H9 (cell line): ENCODE data around the gene JRKL. TPM values are rescaled to one million over a fixed set of nuclear protein-coding genes. Genes with fewer than 3 reads are reported as not detected.

Experiments used
- DNase-seq: peaks from one replicate; pipeline ENCODE4 v3.0.0-alpha.2; 2017
- H2AFZ ChIP-seq: one replicate; pipeline ENCODE4 v1.6.1; 2013; ENCODE audit warnings: mild to moderate bottlenecking, low read length, control low read depth, moderate library complexity
- H2AK5ac ChIP-seq: 2 replicates; pipeline ENCODE4 v1.6.1; 2013; ENCODE audit warnings: low read length, control low read depth, mixed read lengths; ENCODE audit not compliant: insufficient read length
- H2BK120ac ChIP-seq: one replicate; pipeline ENCODE4 v1.6.1; 2013; ENCODE audit warnings: low read depth, mild to moderate bottlenecking, low read length, control low read depth, inconsistent platforms; ENCODE audit not compliant: poor library complexity, severe bottlenecking
- H2BK12ac ChIP-seq: 2 replicates; pipeline ENCODE4 v1.6.1; 2013; ENCODE audit warnings: low read length, control low read depth, mixed read lengths, low read depth; ENCODE audit not compliant: insufficient read length
- H2BK15ac ChIP-seq: 2 replicates; pipeline ENCODE4 v1.6.1; 2013; ENCODE audit warnings: low read depth, low read length, control low read depth
- H2BK20ac ChIP-seq: one replicate; pipeline ENCODE4 v1.6.1; 2013; ENCODE audit warnings: low read depth, mild to moderate bottlenecking, low read length, control low read depth, inconsistent platforms; ENCODE audit not compliant: poor library complexity, severe bottlenecking
- H2BK5ac ChIP-seq: 2 replicates; pipeline ENCODE4 v1.6.1; 2013; ENCODE audit warnings: low read length, control low read depth, mixed read lengths; ENCODE audit not compliant: insufficient read length
- H3K14ac ChIP-seq: 2 replicates; pipeline ENCODE4 v1.6.1; 2013; ENCODE audit warnings: low read length, control low read depth; ENCODE audit not compliant: insufficient read depth
- H3K18ac ChIP-seq: 2 replicates; pipeline ENCODE4 v1.6.1; 2013; ENCODE audit warnings: low read depth, mild to moderate bottlenecking, mixed read lengths, low read length, control low read depth; ENCODE audit not compliant: insufficient read length
- H3K23ac ChIP-seq: 2 replicates; pipeline ENCODE4 v1.6.1; 2013; ENCODE audit warnings: low read length, control low read depth, mixed read lengths, low read depth; ENCODE audit not compliant: insufficient read length
- H3K23me2 ChIP-seq: 2 replicates; pipeline ENCODE4 v1.6.1; 2013; ENCODE audit warnings: low read depth, mild to moderate bottlenecking, mixed read lengths, low read length, control low read depth; ENCODE audit not compliant: insufficient read length, poor library complexity, severe bottlenecking
- H3K27ac ChIP-seq: 2 replicates; pipeline ENCODE4 v1.5.1; 2013; ENCODE audit warnings: low read length, control low read depth, mixed read lengths, low read depth; ENCODE audit not compliant: insufficient read length
- H3K27me3 ChIP-seq: 2 replicates; pipeline ENCODE4 v1.6.1; 2013; ENCODE audit warnings: low read length, control low read depth, inconsistent platforms; ENCODE audit not compliant: insufficient read depth
- H3K4ac ChIP-seq: 2 replicates; pipeline ENCODE4 v1.6.1; 2013; ENCODE audit warnings: low read depth, mild to moderate bottlenecking, control low read depth, inconsistent platforms, low read length, moderate library complexity
- H3K4me1 ChIP-seq: 2 replicates; pipeline ENCODE4 v1.6.1; 2013; ENCODE audit warnings: low read length, control low read depth, inconsistent platforms; ENCODE audit not compliant: insufficient read depth
- H3K4me2 ChIP-seq: 2 replicates; pipeline ENCODE4 v1.6.1; 2013; ENCODE audit warnings: low read length, control low read depth, mixed read lengths; ENCODE audit not compliant: insufficient read length, insufficient read depth
- H3K56ac ChIP-seq: 2 replicates; pipeline ENCODE4 v1.6.1; 2013; ENCODE audit warnings: low read depth, mild to moderate bottlenecking, mixed read lengths, low read length, control low read depth; ENCODE audit not compliant: insufficient read length
- H3K79me1 ChIP-seq: 2 replicates; pipeline ENCODE4 v1.6.1; 2013; ENCODE audit warnings: low read depth, mild to moderate bottlenecking, moderate library complexity, low read length, control low read depth, inconsistent platforms; ENCODE audit not compliant: insufficient read depth, poor library complexity, severe bottlenecking
- H3K79me2 ChIP-seq: 2 replicates; pipeline ENCODE4 v1.6.1; 2013; ENCODE audit warnings: low read length, control low read depth, inconsistent platforms; ENCODE audit not compliant: insufficient read depth
- H3K9ac ChIP-seq: 2 replicates; pipeline ENCODE4 v1.6.1; 2013; ENCODE audit warnings: low read length, control low read depth, mixed read lengths; ENCODE audit not compliant: insufficient read length; ENCODE audit errors: extremely low read depth
- H3K9me3 ChIP-seq: one replicate; pipeline ENCODE4 v1.6.1; 2013; ENCODE audit warnings: low read depth, low read length, inconsistent platforms; ENCODE audit not compliant: control insufficient read depth
- H3T11ph ChIP-seq: one replicate; pipeline ENCODE4 v1.6.1; 2013; ENCODE audit warnings: mild to moderate bottlenecking, low read length, control low read depth, inconsistent platforms
- H4K20me1 ChIP-seq: one replicate; pipeline ENCODE4 v1.6.1; 2013; ENCODE audit not compliant: control insufficient read depth, insufficient read length, insufficient read depth
- H4K5ac ChIP-seq: 2 replicates; pipeline ENCODE4 v1.6.1; 2013; ENCODE audit warnings: low read depth, mild to moderate bottlenecking, mixed read lengths, low read length, control low read depth; ENCODE audit not compliant: insufficient read length
- H4K8ac ChIP-seq: replicated peaks from 2 replicates; pipeline ENCODE4 v1.6.1; 2013; ENCODE audit warnings: low read length, control low read depth, mixed read lengths, low read depth; ENCODE audit not compliant: insufficient read length
- H4K91ac ChIP-seq: 2 replicates; pipeline ENCODE4 v1.6.1; 2013; ENCODE audit warnings: low read depth, mild to moderate bottlenecking, moderate library complexity, mixed read lengths, low read length, control low read depth; ENCODE audit not compliant: insufficient read length
- H3K27ac Mint-ChIP-seq, 3 experiments: 2 replicates in 2 of 3; 3 replicates in 1 of 3; pipeline ENCODE4 v1.8.0; 2020 to 2021; ENCODE audit warnings: mixed read lengths in 3 of 3, mild to moderate bottlenecking in 1 of 3, moderate library complexity in 1 of 3
- H3K27me3 Mint-ChIP-seq: 2 replicates; pipeline ENCODE4 v1.8.0; 2021; ENCODE audit warnings: low read depth, mild to moderate bottlenecking, moderate library complexity, mixed read lengths
- H3K36me3 Mint-ChIP-seq, 3 experiments: 2 replicates in 2 of 3; 3 replicates in 1 of 3; pipeline ENCODE4 v1.8.0; 2020 to 2021; ENCODE audit warnings: low read depth in 3 of 3, mixed read lengths in 3 of 3; ENCODE audit not compliant: insufficient read depth in 1 of 3
- H3K4me1 Mint-ChIP-seq, 2 experiments: 2 replicates each; pipeline ENCODE4 v1.8.0; 2020; ENCODE audit warnings: mixed read lengths in 2 of 2
- H3K4me3 Mint-ChIP-seq, 2 experiments: 2 replicates in 1 of 2; 3 replicates in 1 of 2; pipeline ENCODE4 v1.8.0; 2020 to 2021; ENCODE audit warnings: mild to moderate bottlenecking in 2 of 2, mixed read lengths in 2 of 2, moderate library complexity in 1 of 2
- H3K9me3 Mint-ChIP-seq, 2 experiments: 2 replicates in 1 of 2; 3 replicates in 1 of 2; pipeline ENCODE4 v1.8.0; 2020; ENCODE audit warnings: mild to moderate bottlenecking in 2 of 2, mixed read lengths in 2 of 2, moderate library complexity in 1 of 2
- CTCF ChIP-seq: fragments of 200-600 bp; sonication (generic); conservative IDR thresholded peaks from 3 replicates; pipeline ENCODE4 v1.8.0; 2021; ENCODE audit warnings: antibody characterized with exemption, mild to moderate bottlenecking
- WGBS: extraction: QIAGEN DNeasy Blood & Tissue Kit; methylation state at CpG from one replicate; pipeline ENCODE4 v1.1.7; 2013; ENCODE audit warnings: missing lambda C conversion rate, low lambda C conversion rate, mixed read lengths; ENCODE audit not compliant: insufficient read length; ENCODE audit errors: extremely low coverage; 5-methylcytosine and 5-hydroxymethylcytosine counted together
- total RNA-seq: library from RNA; stranded (reverse); gene quantifications from 2 replicates; pipeline ENCODE4 v1.2.1, GENCODE V29; 2021

JRKL gene
- total RNA-seq, 1 experiment from 2014 or later, result 3.6 TPM

GRCh38 chr11:96397863-96398262 lies 8.1 kb downstream of the JRKL start:
- Histone ChIP-seq H4K91ac (no peak overlapping the region), H3K18ac (no peak overlapping the region), H2AFZ (no peak overlapping the region), H3K4me1 (no peaks in the 10 kb centered on the region; the same call in 1 of the 2 replicates), H4K5ac (no peak overlapping the region), H4K20me1 (no peaks in the 10 kb centered on the region), H3K4ac (no peak overlapping the region), H3K27me3 (no peaks in the 10 kb centered on the region), H3K27ac (no peak overlapping the region), H2BK15ac (no peak overlapping the region), H2BK120ac (no peak overlapping the region), H3K23ac (no peak overlapping the region), H3K79me1 (no peaks in the 10 kb centered on the region), H2BK12ac (no peak overlapping the region), H2BK20ac (no peak overlapping the region), H4K8ac (no peak overlapping the region), H3K9ac (no peak overlapping the region), H3K23me2 (no peaks in the 10 kb centered on the region), H3K9me3 (no peaks in the 10 kb centered on the region), H2AK5ac (no peak overlapping the region), H3K79me2 (no peaks in the 10 kb centered on the region), H3T11ph (no peak overlapping the region), H2BK5ac (no peak overlapping the region), H3K14ac (no peak overlapping the region), H3K4me2 (no peak overlapping the region), H3K56ac (no peak overlapping the region)
- 0 out of 7 replicates have a peak, but pooled peaks cover 0 to 6% (median 0%) of the 10 kb centered on the region in 3 experiments for H3K36me3 Mint-ChIP-seq
- no peak for TF ChIP-seq CTCF
- no peaks in the 10 kb centered on the region for H3K27me3 Mint-ChIP-seq
- DNase-seq, result no peak
- H3K4me3 Mint-ChIP-seq, result no peak overlapping the region
- H3K9me3 Mint-ChIP-seq, result no peaks in the 10 kb centered on the region
- no peaks in the 10 kb centered on the region for H3K4me1 Mint-ChIP-seq
- H3K27ac Mint-ChIP-seq, result no peak overlapping the region
- WGBS, result no CpG with 5 or more reads among the region's 3 CpGs
